ENCODE data around the gene POLR1C.

The POLR1C gene

DNA sequence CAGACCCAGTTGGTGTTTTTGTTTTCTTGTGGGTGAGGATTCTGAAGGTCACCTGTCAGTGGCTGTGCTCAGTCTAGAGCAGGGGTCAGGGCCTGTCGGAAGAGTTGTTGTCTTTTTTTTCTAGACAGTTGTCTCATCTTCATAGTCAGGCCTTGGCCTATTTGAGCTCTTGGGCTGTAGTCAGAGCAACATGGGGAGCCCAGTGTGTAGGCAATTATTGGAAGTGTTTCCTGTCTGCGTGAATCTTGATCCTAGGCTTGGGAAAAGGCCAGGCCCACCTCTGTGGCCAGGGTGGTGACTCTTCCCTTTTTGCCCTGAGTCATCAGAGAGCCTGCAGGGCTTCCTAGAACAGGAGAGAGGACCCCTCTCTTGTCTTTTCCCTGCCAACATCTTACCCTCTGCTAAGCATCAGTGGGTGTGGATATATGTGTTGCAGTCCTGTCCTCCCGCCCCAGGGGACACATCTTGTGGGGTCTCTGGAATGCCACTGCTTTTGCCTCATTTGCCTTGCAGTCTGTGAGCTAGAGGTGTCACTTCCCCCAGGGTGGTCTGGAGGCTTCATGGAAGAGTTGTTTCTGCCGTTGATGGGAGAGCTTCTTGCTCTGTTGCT lies 28.1 kb upstream of the POLR1C start:
- Histone ChIP-seq H3K27ac (peak overlapping the region in 1 of 2 donors; percentile 24), H3K4me3 (no peak overlapping the region)
- no peak for DNase-seq (ENCODE audit: low spot score)
- TF ChIP-seq, protein P1, sequence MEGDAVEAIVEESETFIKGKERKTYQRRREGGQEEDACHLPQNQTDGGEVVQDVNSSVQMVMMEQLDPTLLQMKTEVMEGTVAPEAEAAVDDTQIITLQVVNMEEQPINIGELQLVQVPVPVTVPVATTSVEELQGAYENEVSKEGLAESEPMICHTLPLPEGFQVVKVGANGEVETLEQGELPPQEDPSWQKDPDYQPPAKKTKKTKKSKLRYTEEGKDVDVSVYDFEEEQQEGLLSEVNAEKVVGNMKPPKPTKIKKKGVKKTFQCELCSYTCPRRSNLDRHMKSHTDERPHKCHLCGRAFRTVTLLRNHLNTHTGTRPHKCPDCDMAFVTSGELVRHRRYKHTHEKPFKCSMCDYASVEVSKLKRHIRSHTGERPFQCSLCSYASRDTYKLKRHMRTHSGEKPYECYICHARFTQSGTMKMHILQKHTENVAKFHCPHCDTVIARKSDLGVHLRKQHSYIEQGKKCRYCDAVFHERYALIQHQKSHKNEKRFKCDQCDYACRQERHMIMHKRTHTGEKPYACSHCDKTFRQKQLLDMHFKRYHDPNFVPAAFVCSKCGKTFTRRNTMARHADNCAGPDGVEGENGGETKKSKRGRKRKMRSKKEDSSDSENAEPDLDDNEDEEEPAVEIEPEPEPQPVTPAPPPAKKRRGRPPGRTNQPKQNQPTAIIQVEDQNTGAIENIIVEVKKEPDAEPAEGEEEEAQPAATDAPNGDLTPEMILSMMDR (IDR thresholded peaks at IDR 0.05) = no peak

DNA sequence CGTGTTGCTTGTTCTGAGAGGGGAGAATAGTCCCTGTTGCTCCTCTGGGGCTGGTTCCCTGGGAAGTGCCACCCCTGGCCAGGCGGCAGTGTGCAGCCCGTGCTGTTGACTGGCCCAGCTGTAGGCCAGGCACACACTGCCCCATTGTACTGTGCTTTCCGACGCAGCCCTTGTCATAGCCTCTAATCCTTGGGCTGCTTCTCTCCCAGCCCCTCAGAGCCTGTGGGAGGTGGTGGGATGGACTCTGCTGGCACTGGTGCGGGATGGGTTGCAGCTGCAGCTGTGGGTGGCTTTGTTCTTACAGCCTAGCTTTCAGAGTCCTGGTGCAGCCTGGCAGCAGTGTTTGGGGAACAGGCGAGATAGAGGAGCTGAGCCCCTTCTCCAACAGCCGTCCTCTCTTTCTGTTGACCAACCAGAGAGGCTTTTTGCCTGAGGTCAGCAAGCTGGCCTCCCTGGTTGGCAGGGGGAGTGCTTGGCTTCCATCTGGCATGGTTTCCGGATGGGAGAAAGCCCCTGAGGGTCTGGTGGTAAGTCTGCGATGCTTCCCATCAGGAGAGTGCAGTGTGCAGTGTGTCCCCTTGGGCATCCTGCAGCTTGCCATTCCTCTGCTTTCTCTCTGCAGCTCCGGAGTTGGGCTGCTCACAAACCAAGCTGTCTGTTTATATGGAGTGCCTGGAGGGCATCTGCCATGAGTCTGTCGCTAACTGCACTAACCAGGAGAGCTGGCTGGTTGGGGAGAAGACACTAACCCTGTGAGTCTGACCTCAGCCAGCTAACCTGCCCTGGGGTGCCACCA lies 27.4 kb upstream of the POLR1C start:
- H3K4me3 ChIP-seq = no peak overlapping the region
- DNase-seq (ENCODE audit: low spot score) = no peak
- peak overlapping the region in 1 of 2 donors; percentile 24 for H3K27ac ChIP-seq
- TF ChIP-seq, protein P1 (IDR thresholded peaks at IDR 0.05) = no peak

DNA sequence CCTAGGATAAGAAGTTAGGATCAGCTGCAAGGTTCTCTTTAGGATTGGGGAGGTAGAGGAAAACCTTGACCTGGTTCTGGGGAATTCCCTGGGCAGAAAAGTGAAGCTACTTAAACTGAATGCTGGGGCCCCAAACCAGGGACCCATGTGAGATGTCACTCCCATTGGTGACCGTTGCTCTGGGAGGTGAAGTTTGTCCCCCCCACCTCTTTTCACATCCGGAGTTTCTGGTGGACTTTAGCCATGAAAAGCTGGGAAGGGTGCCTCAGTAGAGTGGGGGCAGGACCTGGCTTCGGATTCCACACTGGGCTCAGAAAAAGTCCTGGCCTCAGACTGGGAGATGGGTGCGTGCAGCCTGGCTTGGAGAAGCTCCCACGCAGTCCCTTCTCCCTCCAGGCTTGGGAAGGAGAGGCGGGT lies 26.4 kb upstream of the POLR1C start:
- DNase-seq (ENCODE audit: low spot score) = no peak
- H3K4me3 ChIP-seq = no peak overlapping the region
- TF ChIP-seq, protein P1 (IDR thresholded peaks at IDR 0.05) = no peak
- no peak overlapping the region for H3K27ac ChIP-seq

DNA sequence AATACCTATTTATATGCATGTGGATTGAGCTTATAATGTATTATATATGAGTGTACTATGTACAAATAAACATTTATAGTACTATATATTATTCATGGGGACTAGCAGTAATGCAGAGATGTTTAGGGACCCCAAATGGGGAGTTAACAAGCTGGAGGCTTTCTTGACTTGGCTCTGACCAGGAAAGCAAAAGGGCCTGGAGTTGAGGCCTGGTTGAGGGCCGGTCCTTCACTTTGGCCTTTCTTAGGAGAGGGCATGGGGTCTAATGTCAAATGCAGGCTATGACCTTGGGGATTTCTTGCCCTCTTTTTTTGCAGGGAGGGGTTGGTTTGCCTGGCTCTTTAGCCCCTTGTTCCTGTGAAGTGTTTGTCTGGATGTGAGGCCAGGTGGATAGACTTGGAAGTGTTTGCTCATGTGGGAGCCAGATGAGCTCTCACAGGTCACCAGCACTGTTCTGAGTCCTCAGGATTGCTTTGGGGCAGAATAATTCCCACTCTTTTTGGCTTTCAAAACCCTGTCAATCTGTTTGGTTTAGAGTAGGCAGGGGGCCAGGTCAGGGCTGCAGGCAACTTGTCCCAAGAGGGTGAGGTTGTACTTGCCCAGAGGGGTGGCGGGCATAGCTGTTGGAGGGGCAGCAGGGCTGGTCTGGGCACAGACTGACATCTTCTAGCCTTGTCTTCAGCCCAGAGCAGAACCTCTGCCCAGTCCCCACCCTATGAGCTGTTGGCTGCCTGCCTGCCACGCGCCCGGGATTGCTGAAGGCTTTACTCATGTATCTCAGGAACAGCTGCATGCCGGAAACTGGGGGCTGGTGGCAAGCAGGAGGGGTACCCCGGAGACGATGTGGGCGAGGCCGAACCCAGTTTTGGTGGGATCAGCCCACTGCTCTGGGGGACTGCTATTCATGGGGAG lies 24.9 kb upstream of the POLR1C start:
- DNase-seq (ENCODE audit: low spot score) = no peak
- peak overlapping the region in 1 of 2 donors; percentile 26 for H3K27ac ChIP-seq
- TF ChIP-seq, protein P1 (IDR thresholded peaks at IDR 0.05) = no peak
- H3K4me3 ChIP-seq = peak overlapping the region; percentile 33

DNA sequence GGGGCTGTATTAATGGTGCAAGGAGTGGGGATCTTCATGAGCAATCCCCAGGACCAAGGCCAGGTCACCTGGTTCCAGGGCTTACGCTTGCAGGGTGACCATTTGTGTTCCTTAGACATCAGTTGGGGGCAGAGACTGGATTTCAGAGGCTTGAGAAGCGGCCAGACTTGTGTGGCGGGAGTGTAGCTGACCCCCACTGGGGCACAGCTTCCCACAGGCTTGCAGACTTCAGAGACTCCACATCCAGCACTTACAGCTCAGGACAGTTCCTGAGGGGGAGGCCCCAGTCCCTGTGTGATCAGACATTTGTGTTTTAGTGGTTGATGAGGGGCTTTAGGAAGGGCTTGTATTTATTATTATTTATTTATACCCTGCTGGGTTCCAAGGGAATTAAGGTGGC lies 24.2 kb upstream of the POLR1C start:
- DNase-seq (ENCODE audit: low spot score) = no peak
- TF ChIP-seq, protein P1 (IDR thresholded peaks at IDR 0.05) = no peak
- peak overlapping the region; percentile 33 for H3K4me3 ChIP-seq
- peak overlapping the region in 1 of 2 donors; percentile 26 for H3K27ac ChIP-seq

DNA sequence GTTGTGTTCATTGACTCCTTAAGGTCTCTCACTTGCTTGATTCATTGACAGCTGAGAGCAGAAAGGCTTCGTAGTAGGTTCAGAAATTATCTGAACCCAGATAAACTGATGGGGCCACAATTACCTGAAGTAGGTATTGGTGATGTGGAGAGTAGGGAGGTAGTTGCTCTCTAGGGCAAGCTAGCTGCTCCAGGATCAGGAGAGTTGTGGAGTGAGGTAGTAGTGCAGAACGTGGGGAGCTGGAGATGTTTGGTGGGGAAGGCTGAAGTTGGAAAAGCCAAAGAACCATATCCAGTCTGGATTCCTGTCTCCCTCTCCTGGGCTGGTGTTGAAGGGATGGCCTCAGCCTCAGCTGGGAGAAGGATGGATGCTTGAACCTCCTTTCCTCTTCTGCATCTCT lies 23.7 kb upstream of the POLR1C start:
- no peak for DNase-seq (ENCODE audit: low spot score)
- Histone ChIP-seq H3K27ac (no peak overlapping the region), H3K4me3 (no peak overlapping the region)
- TF ChIP-seq, protein P1 (IDR thresholded peaks at IDR 0.05) = no peak
